Measurements from ENCODE around the gene PPP1R26. TPM values are rescaled to one million over a fixed set of nuclear protein-coding genes. Genes with fewer than 3 reads are reported as not detected.

PPP1R26 gene
- total and polyA plus RNA-seq, 2 of the 13 experiments (the other 11 are each of a cell fraction or from before 2014, with no cell fraction given): 8.6 to 11.6 TPM

DNA sequence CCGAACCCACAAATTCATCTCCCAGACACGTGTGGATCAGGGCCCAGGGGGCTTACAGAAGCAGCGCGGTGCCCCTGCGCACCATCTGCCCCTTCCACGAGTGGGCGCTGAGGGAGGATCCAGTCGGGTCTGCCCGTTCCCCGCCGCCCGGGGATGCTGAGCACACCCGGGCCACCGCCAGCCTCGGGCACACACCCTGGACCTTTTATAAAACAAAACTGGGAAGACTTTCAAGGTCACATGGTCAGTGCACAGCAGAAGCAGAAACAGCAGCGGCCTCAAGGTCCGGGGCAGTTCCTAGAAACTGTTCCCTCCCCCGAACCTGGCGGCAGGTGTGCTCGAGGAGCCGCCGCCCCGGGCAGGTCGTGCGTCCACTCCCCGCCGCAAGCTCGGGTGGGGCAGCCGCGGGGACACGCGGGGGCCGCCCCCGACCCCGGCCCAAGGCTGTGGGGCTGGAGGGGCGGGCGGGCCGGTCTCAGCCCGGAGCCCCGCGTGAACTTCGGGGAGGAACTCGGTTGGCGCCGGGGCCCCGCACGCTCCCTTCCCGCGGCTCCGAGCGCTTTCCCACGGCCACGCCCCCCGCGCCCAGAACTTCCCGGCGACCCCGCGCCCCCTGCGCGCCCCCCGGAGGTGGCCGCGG lies 633 bp upstream of the PPP1R26 start (continued):
- no peak for TF ChIP-seq SMYD3 (CRISPR knock-in tag; IDR thresholded peaks at IDR 0.05)
- TF ChIP-seq NFE2L1 (CRISPR knock-in tag; IDR thresholded peaks at IDR 0.05; ENCODE audit: borderline replicate concordance): no peak
- TF ChIP-seq SKI (IDR thresholded peaks at IDR 0.05; ENCODE audit: partially characterized antibody): no peak
- TF ChIP-seq KDM5A (IDR thresholded peaks at IDR 0.05; ENCODE audit: borderline replicate concordance, low read length): no peak
- TF ChIP-seq ZNF737 (CRISPR knock-in tag; IDR thresholded peaks at IDR 0.05; ENCODE audit: borderline replicate concordance): no peak
- TF ChIP-seq, protein P1, sequence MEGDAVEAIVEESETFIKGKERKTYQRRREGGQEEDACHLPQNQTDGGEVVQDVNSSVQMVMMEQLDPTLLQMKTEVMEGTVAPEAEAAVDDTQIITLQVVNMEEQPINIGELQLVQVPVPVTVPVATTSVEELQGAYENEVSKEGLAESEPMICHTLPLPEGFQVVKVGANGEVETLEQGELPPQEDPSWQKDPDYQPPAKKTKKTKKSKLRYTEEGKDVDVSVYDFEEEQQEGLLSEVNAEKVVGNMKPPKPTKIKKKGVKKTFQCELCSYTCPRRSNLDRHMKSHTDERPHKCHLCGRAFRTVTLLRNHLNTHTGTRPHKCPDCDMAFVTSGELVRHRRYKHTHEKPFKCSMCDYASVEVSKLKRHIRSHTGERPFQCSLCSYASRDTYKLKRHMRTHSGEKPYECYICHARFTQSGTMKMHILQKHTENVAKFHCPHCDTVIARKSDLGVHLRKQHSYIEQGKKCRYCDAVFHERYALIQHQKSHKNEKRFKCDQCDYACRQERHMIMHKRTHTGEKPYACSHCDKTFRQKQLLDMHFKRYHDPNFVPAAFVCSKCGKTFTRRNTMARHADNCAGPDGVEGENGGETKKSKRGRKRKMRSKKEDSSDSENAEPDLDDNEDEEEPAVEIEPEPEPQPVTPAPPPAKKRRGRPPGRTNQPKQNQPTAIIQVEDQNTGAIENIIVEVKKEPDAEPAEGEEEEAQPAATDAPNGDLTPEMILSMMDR (CRISPR knock-in tag; IDR thresholded peaks at IDR 0.05): peak; percentile 55
- no peak for TF ChIP-seq RARA (CRISPR knock-in tag; IDR thresholded peaks at IDR 0.05)
- TF ChIP-seq, protein P2, sequence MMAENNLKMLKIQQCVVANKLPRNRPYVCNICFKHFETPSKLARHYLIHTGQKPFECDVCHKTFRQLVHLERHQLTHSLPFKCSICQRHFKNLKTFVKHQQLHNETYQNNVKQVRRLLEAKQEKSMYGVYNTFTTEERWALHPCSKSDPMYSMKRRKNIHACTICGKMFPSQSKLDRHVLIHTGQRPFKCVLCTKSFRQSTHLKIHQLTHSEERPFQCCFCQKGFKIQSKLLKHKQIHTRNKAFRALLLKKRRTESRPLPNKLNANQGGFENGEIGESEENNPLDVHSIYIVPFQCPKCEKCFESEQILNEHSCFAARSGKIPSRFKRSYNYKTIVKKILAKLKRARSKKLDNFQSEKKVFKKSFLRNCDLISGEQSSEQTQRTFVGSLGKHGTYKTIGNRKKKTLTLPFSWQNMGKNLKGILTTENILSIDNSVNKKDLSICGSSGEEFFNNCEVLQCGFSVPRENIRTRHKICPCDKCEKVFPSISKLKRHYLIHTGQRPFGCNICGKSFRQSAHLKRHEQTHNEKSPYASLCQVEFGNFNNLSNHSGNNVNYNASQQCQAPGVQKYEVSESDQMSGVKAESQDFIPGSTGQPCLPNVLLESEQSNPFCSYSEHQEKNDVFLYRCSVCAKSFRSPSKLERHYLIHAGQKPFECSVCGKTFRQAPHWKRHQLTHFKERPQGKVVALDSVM (CRISPR knock-in tag; IDR thresholded peaks at IDR 0.05): no peak
- peak; percentile 36; the same call in 1 of the 2 replicates for TF ChIP-seq ARID4A (CRISPR knock-in tag; IDR thresholded peaks at IDR 0.05; ENCODE audit: borderline replicate concordance)
- TF ChIP-seq BRF2 (CRISPR knock-in tag; IDR thresholded peaks at IDR 0.05): no peak
- TF ChIP-seq RXRA (CRISPR knock-in tag; IDR thresholded peaks at IDR 0.05): 0 out of 2 replicates have a peak, but pooled peaks have one; percentile 23
- no peak for TF ChIP-seq KDM4B (CRISPR knock-in tag; IDR thresholded peaks at IDR 0.05)
- TF ChIP-seq ZNF275 (CRISPR knock-in tag; IDR thresholded peaks at IDR 0.05; ENCODE audit: borderline replicate concordance): no peak
- TF ChIP-seq NCOA2 (CRISPR knock-in tag; IDR thresholded peaks at IDR 0.05): no peak
- no peak for TF ChIP-seq ARNT2 (CRISPR knock-in tag; IDR thresholded peaks at IDR 0.05; ENCODE audit: low read depth)
- TF ChIP-seq NFE2 (CRISPR knock-in tag; IDR thresholded peaks at IDR 0.05): no peak
- 0 out of 2 replicates have a peak, but pooled peaks have one; percentile 29 for TF ChIP-seq THAP11 (CRISPR knock-in tag; IDR thresholded peaks at IDR 0.05)
- no peak for TF ChIP-seq ZNF790 (CRISPR knock-in tag; IDR thresholded peaks at IDR 0.05; ENCODE audit: borderline replicate concordance)
- TF ChIP-seq ZNF788 (CRISPR knock-in tag; IDR thresholded peaks at IDR 0.05; ENCODE audit: borderline replicate concordance): peak; percentile 17; the same call in 1 of the 2 replicates

Data from HepG2 (cell line).